Kidney tubule cell (primary cell): ENCODE results near the gene KLHL42.
"Not testable (repeated sequence)": the region's sequence is repeated elsewhere in the genome, so short reads cannot be mapped to it uniquely, and the experiment has no call there.

Experiments used
- DNase-seq: peaks from one replicate; pipeline ENCODE4 v3.0.0-alpha.2; 2018; ENCODE audit warnings: low spot score

KLHL42 gene

GRCh38 chr12:27817766-27818165 lies 37.7 kb downstream of the KLHL42 start:
- no peak for DNase-seq

DNA sequence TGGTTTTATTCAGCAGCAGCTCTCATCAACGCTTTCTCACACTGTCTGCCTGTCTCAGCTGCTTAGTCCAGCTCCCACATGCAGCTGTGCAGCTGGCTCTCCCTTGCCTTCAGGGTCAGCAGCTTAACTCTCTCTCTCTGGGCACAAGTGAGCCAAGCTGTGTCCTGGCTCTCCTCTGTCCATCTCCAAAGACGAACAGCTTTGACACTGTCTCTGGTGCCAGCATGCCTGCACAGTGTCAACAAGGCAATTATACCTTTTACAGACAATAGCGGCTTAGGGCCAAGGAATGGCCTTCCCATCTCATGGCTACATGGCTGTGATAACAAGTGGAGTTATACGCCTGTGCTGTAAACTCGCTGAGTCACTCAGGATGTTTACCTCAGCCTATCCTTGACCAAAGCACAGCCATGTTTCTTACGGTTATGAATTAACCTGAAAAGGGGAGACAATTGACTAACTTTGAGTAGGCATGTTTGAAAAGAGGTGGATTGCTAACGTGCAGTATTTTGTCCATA lies 38.4 kb downstream of the KLHL42 start:
- DNase-seq = peak; percentile 17

DNA sequence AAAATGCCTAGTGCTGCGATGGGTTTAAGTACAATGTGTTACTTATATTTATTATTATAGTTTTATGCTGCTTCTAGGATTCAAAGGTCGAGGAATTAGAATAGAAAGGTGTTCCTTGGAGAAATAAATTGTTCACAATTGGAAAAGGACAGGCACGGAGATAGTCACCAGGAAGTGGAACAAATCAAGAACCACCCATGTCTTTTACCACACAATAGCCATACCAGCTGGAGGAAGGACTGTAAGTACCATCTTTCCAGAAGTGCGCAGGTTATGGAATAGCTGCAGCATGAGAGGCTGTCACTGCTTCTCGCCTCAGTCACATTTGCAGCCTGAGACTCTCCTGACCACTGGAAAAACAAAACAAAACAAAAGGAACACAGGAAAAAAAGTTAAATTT lies 40.5 kb downstream of the KLHL42 start:
- no peak for DNase-seq

GRCh38 chr12:27821259-27821973 lies 41.4 kb downstream of the KLHL42 start:
- DNase-seq = peak; percentile 79

- peak; percentile 91 for DNase-seq
Observed at GRCh38 chr12:27822076-27822712, 42.2 kb downstream of the KLHL42 start.

- no peak for DNase-seq
Observed at GRCh38 chr12:27823038-27823437, 43.0 kb downstream of the KLHL42 start.

- no peak for DNase-seq
Observed at GRCh38 chr12:27824126-27824842, 44.3 kb downstream of the KLHL42 start.

GRCh38 chr12:27826076-27826475 lies 46.0 kb downstream of the KLHL42 start:
- DNase-seq = peak; percentile 42

DNA sequence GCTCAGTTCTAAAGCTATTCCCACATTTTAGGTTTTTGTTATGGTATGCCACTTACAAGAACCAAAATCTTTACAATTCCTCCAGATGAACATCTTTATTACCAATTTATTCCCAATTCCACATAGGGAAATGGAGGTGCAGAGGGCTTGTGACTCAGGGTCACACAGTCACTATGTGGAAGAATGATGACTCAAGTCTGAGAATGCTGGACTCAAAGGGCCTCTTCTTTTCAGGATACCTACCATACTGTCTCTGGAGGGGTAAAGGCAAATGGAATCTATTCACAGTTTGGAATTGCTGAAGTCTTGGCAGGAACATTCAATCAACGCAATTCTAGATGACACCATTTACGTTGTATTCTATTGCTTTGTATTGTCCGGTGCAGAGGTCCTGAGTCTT lies 48.2 kb downstream of the KLHL42 start:
- DNase-seq = peak; percentile 70

- no peak for DNase-seq
Observed at GRCh38 chr12:27838543-27839185, 58.6 kb downstream of the KLHL42 start.

DNA sequence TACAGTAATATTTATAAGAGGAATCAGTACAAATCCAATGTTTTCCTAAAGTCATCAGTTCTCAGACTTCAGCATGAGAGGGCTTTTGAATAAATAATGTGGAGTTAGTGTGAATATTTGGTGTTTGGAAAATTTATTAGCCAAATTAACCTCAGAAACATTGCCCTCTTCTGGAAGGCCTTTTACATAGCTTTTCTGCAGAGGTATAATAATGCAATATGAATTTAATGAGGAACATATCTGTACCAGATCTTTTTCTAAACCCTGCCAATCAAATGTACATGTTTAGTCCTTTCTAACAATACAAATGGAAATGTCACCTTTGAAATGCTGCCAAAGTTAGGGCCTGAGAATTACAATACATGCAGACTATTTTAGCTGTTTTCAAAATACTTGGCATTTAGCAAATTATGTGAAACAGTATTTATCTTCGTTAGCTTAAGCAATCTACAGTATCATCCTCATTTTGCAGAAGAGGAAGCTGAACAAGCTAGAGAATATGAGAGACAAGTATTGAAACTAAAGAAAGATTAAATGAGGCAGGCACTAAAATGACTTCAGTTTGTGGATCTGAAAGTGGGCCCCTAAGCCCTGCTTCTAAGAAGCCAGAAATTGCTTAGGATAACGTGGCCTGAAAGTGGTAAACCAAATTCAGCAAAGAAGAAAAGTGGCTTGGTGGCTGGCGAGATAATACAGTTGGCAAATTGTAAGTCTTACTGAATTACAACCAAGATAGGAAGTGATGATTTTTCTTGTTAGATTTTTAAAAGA lies 60.4 kb downstream of the KLHL42 start:
- no peak for DNase-seq

- no peak for DNase-seq
Observed at GRCh38 chr12:27841392-27841882, 61.4 kb downstream of the KLHL42 start.

GRCh38 chr12:27843714-27844245 lies 63.7 kb downstream of the KLHL42 start:
- no peak for DNase-seq

DNA sequence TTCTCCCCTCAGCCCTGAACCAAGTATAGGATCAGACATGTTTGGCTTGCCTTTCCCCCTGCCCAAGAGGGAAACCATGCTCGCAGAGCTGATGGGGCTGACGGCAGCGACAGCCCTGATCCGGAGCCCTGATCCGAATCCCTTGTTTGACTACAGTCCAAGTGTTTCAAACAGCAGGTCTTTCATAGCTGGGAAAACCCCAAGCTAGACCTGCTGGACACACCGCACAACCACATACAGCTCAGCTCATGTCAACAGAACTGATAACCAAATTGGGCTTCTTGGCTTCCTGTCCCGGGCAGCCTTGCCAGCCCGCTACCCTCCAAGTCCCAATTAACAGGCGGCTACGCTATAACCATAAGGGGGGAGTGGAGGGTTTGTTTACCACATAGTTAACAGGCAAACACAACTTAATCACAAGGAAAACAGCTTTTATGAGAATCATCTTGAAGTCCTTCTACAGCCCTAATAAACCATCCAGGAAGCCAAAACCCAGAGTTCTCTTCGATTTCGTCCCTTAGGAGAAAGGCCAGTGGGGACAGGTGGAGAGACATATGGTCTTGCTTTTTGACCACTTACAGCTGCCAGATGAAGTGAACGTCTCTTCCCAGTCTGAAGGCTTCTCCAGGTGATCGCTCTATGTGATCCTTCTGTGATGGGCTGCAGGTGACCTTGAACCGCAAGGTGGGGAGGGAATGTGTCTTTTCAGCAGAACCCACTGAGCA lies 64.5 kb downstream of the KLHL42 start:
- no peak for DNase-seq

GRCh38 chr12:27845187-27845586 lies 65.2 kb downstream of the KLHL42 start:
- DNase-seq = no peak

- DNase-seq = not testable (repeated sequence)
Observed at GRCh38 chr12:27845706-27846105, 65.7 kb downstream of the KLHL42 start.

GRCh38 chr12:27847293-27847692 lies 67.3 kb downstream of the KLHL42 start:
- not testable (repeated sequence) for DNase-seq

DNA sequence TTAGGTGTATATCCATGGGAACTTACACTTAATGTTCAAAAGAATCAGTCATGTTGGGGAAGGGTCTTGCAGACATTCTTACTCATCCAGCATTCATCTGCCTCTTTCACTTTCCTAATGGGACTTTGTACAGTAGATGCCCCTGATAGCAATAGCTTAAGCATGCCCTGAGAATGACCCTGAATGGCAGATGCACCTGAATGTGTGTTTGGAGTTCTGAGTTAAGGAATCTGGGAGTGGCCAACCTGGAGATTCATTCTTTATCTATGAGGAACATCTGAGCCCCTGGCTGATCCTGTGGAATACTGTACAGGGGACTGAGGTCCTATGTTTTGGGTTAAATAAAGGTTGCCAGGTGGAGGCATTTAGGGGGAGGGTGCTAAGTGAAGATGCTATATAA lies 71.3 kb downstream of the KLHL42 start:
- no peak for DNase-seq

DNA sequence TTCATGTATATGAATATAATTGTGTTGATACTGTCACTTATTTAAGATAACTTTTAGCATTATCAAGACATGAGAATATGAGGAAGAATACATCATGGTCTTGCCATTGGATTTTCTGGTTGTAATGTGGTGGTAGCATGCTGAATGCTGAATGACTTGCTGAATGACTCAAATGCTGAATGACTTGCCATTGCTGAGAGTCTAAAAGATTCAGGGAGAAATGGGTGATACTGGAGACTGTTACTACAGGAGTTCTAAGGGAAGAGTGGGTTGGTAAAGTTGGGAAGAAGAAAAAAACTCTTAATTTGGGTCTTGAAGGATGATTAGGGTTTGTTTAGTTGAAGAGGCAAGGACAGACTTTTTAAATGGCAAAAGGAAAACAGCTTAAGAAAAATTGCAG lies 72.1 kb downstream of the KLHL42 start:
- no peak for DNase-seq
